ENCODE measurements around the gene CD163L1. TPM values are rescaled to one million over a fixed set of nuclear protein-coding genes. Genes with fewer than 3 reads are reported as not detected.

Gene CD163L1
- total RNA-seq, 1 experiment from 2014 or later = 2.0 TPM

Other genes with a start within 250 kb of the CD163L1 start
- gene ACSM4, start 140.1 kb downstream of the CD163L1 start, total RNA-seq (2014; rRNA removed; shearing (Covaris generic); ENCODE audit: low replicate concordance) = not detected in 2 replicates
- not detected in 2 replicates for gene CD163, start 59.6 kb upstream of the CD163L1 start, total RNA-seq (2014; rRNA removed; shearing (Covaris generic); ENCODE audit: low replicate concordance)
- gene APOBEC1, start 221.8 kb upstream of the CD163L1 start, total RNA-seq (2014; rRNA removed; shearing (Covaris generic); ENCODE audit: low replicate concordance) = not detected in 2 replicates